Liver (tissue), 3 donors: ENCODE measurements around the gene TBL1XR1.

Source experiments
- CTCF ChIP-seq: fragments of 150-350 bp; IDR thresholded peaks from 2 replicates; pipeline ENCODE4 v1.5.1; 2017; ENCODE audit warnings: improper control_type of control experiment, low read depth, low read length; ENCODE audit not compliant: missing input control
- EGR1 ChIP-seq, 2 donors: IDR thresholded peaks; 2 replicates each; pipeline ENCODE4 v1.6.1; 2016 to 2018; ENCODE audit warnings: antibody characterized with exemption in 2 of 2, low read depth in 2 of 2
- GABPA ChIP-seq, 2 donors: IDR thresholded peaks in 1 of 2; conservative IDR thresholded peaks in 1 of 2; 2 replicates each; pipeline ENCODE4 v1.6.1; 2016; ENCODE audit warnings: antibody characterized with exemption in 2 of 2, mild to moderate bottlenecking in 1 of 2, moderate library complexity in 1 of 2
- JUND ChIP-seq, 2 donors: IDR thresholded peaks; 2 replicates each; pipeline ENCODE4 v1.6.1; 2016; ENCODE audit warnings: antibody characterized with exemption in 2 of 2
- NR2F2 ChIP-seq: IDR thresholded peaks from 2 replicates; pipeline ENCODE4 v1.6.1; 2016; ENCODE audit warnings: antibody characterized with exemption
- RAD21 ChIP-seq, 2 donors: IDR thresholded peaks; 2 replicates each; pipeline ENCODE4 v1.6.1; 2016; ENCODE audit warnings: antibody characterized with exemption in 2 of 2, mild to moderate bottlenecking in 2 of 2
- TAF1 ChIP-seq: conservative IDR thresholded peaks from 2 replicates; pipeline ENCODE4 v1.6.1; 2016; ENCODE audit warnings: antibody characterized with exemption, mild to moderate bottlenecking
- YY1 ChIP-seq: IDR thresholded peaks from 2 replicates; pipeline ENCODE4 v1.6.1; 2016; ENCODE audit warnings: antibody characterized with exemption, mild to moderate bottlenecking
- TF ChIP-seq, protein P1 (sequence below): IDR thresholded peaks from 2 replicates; pipeline ENCODE4 v1.6.1; 2016; ENCODE audit warnings: antibody characterized with exemption
- TF ChIP-seq, protein P2 (sequence below): IDR thresholded peaks from 2 replicates; pipeline ENCODE4 v1.6.1; 2016; ENCODE audit warnings: antibody characterized with exemption
- donor health status: healthy.
- donor health status: healthy.

GRCh38 chr3:177211503-177212277 lies 14.4 kb upstream of the TBL1XR1 start:
- no peak for TF ChIP-seq CTCF
- TF ChIP-seq, protein P1, sequence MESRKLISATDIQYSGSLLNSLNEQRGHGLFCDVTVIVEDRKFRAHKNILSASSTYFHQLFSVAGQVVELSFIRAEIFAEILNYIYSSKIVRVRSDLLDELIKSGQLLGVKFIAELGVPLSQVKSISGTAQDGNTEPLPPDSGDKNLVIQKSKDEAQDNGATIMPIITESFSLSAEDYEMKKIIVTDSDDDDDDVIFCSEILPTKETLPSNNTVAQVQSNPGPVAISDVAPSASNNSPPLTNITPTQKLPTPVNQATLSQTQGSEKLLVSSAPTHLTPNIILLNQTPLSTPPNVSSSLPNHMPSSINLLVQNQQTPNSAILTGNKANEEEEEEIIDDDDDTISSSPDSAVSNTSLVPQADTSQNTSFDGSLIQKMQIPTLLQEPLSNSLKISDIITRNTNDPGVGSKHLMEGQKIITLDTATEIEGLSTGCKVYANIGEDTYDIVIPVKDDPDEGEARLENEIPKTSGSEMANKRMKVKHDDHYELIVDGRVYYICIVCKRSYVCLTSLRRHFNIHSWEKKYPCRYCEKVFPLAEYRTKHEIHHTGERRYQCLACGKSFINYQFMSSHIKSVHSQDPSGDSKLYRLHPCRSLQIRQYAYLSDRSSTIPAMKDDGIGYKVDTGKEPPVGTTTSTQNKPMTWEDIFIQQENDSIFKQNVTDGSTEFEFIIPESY: peak; percentile 49
- TF ChIP-seq GABPA (IDR thresholded peaks at IDR 0.05 in 1 of 2, conservative IDR thresholded peaks at IDR 0.05 in 1 of 2): peak in 1 of 2 donors; percentile 42
- peak; percentile 53 for TF ChIP-seq YY1
- peak in 1 of 2 donors; percentile 8 for TF ChIP-seq EGR1 (IDR thresholded peaks at IDR 0.05; ENCODE audit: low read depth in 2 of 2)
- peak; percentile 31 to 56 for TF ChIP-seq JUND (IDR thresholded peaks at IDR 0.05)
- TF ChIP-seq, protein P2, sequence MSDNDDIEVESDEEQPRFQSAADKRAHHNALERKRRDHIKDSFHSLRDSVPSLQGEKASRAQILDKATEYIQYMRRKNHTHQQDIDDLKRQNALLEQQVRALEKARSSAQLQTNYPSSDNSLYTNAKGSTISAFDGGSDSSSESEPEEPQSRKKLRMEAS: peak; percentile 53
- peak; percentile 21 for TF ChIP-seq NR2F2
- TF ChIP-seq TAF1: peak; percentile 37
- peak in 1 of 2 donors; percentile 48 for TF ChIP-seq RAD21 (IDR thresholded peaks at IDR 0.05)
